HG03175 (cell line): ENCODE data around the gene TXNDC5.
"Not testable (repeated sequence)": the region's sequence is repeated elsewhere in the genome, so short reads cannot be mapped to it uniquely, and the experiment has no call there.

Experiments
- ATAC-seq: cut with Tn5 transposase; IDR thresholded peaks from one replicate; pipeline ENCODE4 v1.9.1; 2021; ENCODE audit warnings: mild to moderate bottlenecking, moderate library complexity; ENCODE audit not compliant: unreplicated experiment

TXNDC5 gene

GRCh38 chr6:7897461-7898192, 13.0 kb downstream of the TXNDC5 start:
- peak; percentile 47 for ATAC-seq

- ATAC-seq, result no peak
Observed at GRCh38 chr6:7896465-7896987, 14.1 kb downstream of the TXNDC5 start.

- no peak for ATAC-seq
Observed at GRCh38 chr6:7895125-7895423, 15.5 kb downstream of the TXNDC5 start.

- ATAC-seq, result no peak
Observed at GRCh38 chr6:7894262-7895124, 16.1 kb downstream of the TXNDC5 start.

DNA sequence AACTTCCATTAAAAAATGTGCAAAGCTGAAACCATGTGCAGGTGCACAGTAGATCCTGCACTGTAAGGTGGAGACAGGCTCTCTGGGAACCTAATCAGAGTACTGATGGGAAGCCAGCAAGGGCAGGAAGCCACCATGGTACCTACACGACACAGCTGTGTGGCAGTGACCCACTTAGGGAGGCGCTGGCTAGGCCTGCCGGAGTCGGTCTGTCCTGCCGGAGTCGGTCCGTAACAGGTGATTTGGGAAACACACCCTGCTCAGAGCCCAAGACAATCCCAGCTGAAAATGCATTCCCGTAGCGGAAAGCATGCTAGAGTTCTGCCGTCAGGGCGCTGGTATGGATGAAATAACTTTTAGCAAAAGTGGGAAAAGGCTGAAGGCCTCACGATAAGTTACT, 17.2 kb downstream of the TXNDC5 start:
- no peak for ATAC-seq

DNA sequence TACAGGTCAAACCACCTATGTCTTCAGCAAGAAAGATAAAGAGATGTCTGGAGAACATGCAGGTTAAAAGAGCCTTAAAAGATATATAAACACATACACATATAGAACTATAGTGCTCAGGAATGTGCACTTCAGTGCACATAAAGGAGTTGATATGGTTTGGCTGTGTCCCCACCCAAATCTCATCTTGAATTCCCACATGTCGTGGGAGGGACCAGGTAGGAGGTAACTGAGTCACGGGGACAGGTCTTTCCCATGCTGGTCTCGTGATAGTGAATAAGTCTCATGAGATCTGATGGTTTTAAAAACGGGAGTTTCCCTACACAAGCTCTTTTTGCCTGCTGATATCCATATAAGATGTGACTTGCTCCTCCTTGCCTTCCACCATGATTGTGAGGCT, 18.2 kb downstream of the TXNDC5 start:
- ATAC-seq, result not testable (repeated sequence)

DNA sequence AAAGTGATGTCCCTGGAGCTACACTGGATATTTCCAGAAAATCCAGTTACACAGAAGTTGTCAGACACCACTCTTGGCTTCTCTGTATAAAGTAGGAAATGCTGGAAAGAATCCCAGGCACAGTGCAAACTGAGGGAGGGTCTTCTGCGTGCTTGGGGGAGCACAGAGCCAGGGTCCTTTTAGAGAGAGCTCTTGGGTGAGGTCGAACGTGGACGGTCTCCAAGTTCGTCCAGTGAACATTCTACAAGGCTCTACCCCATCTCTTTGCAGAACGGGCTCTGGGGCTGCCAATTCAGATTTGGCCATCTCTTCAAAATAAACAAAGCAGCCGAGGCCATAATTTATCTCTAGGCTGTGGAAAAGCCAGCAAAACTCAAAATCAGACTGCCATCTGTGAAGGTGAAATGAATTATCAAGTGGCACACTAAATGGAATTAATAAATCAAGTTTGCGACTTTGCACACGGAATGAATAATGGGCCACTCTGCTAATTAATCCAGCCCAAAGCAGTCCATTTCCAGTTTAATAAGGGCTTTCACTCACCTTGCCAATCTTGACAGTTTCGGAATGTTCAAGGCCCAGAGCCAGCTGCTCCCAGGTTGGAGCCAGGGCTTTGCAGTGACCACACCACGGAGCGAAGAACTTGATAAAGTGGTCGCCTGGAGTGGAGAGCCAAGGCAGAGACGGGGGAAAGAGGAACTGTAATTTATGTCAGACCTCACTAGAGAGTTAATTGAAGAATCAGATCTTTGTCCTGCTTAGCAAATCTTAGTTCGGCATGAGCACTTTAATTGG, 19.3 kb downstream of the TXNDC5 start:
- no peak for ATAC-seq

GRCh38 chr6:7888587-7889357, 21.8 kb downstream of the TXNDC5 start:
- ATAC-seq, result no peak

- ATAC-seq, result no peak
Observed at GRCh38 chr6:7887278-7887991, 23.2 kb downstream of the TXNDC5 start.

DNA sequence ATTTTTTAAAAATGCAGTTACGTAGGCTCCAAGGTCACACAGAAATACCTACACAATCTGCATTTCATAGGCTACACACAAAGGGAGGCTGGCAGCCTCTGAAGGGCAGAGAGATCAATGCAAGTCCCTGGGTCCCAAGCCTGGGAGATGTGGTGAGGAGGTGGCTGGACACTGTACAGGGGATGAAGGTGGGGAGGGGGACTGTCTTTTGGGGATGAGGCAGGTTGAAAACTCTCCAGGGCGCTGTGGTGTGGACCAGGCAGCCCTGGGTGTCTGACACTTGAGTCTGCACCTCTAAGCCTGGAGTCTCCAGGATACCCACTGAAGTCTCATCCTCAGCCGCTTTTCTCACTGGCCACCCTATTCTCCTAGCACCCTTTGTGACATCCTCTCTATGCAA, 24.5 kb downstream of the TXNDC5 start:
- ATAC-seq, result no peak

GRCh38 chr6:7883381-7883780, 27.2 kb downstream of the TXNDC5 start:
- no peak for ATAC-seq

- no peak for ATAC-seq
Observed at GRCh38 chr6:7882505-7883257, 27.9 kb downstream of the TXNDC5 start.

GRCh38 chr6:7881765-7882500, 28.7 kb downstream of the TXNDC5 start:
- ATAC-seq, result no peak

- ATAC-seq, result no peak
Observed at GRCh38 chr6:7880718-7881107, 29.9 kb downstream of the TXNDC5 start.

- no peak for ATAC-seq
Observed at GRCh38 chr6:7879980-7880717, 30.4 kb downstream of the TXNDC5 start.

DNA sequence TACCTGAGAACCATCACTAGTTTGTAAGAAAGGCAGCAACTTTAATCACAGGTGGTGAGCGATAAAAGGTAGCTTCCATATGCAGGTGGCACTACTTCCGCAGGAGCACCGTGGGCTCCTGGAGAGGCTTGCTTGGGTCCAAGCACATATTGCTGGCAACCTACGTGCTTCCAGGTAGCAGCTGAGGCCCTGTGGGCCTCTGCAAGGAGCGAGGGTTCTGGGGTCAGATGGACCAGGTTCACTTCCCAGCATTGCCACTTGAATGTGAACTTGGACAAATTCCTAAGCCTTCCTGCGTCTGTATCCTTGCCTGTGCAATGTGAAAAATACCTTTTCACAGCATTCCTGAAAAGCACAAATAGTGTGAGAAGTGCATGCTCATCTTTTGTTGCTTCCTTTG, 31.0 kb downstream of the TXNDC5 start:
- no peak for ATAC-seq

DNA sequence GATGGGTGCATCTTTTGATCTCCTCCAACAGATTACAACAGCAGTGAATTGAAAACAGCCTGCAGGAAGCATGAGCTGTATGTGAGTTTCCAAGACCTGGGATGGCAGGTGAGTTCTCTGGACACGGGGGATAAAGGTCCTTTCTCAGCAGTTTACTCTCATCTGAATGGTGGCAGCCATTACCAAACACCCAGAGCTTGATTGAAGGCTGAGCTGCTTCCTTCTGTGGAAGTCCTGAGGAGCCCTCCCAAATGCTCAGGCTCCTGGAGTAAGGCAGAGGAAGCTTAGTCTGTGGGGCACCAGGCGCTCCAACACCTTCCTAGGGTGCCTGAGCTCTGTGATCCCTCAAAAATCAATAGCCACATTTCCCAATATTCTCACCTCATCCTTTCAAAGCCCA, 31.5 kb downstream of the TXNDC5 start:
- no peak for ATAC-seq

DNA sequence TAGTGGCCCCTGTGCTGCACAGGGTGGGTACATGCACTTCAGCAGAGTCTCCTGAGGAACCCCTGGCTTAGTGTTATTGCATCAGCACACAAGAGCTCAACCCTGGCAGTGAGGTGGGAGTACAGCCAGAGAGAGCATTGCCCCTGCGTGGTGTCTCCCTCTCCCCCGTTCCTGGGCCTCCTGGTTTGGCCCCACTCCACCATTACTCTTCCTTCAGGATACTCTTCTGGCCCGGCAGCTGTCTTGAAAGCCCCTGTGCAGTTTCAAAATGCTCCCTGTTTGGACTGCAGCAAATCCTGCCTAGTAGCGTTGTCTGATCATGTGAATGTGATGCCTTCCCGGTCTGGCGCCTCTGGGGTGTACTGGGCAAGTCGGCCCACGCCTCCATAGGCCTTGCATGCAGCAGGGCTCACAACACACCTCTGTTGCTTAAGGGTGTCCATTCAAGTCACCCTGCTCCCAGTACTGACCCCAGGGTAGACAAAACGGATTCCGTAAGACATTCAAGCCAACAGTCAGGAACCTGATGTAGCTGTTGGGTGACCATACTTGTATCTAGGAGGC, 32.1 kb downstream of the TXNDC5 start:
- no peak for ATAC-seq
